NCI-H446 (cell line): ENCODE results near the gene TLR5.

Experiments used
- DNase-seq, 2 experiments: peaks; one replicate each; lab custom pipeline; 2025; lab: John Stamatoyannopoulos, UW

TLR5 gene

DNA sequence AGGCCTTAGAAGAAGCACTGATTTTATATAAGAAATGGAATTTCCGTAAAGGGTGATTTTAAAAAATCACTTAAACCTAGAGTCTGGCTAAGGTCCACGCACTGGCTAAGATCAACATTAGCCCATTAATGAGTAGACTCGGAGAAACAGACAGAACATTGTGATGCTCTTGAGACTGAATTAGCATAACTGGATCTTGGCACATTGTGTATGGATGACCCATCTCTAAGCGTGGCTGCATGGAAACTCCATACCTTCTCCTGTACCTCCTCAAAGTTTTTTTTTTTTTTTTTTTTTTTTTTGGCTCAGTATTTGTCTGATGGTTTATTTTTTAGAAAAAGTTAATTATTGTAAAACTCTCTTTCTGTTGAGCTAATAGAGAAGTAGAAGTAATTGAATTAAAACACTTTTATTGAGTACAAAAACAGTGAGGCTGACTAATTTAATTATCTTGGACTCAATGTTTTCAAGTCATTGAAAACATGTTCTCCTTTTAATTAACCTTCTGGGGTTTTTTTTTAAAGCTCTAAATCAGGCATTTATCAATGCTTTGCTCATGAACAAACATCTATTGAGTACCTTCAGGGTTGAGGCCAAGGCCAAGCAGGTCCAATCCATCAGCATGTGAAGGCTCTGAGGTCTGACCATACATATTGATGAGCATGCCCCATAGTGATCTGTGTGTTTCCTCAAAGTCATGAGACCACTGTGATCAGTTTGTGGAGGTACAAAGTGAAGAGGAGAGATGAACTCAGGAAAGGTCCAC, 74.0 kb downstream of the TLR5 start:
- no peak for DNase-seq

DNA sequence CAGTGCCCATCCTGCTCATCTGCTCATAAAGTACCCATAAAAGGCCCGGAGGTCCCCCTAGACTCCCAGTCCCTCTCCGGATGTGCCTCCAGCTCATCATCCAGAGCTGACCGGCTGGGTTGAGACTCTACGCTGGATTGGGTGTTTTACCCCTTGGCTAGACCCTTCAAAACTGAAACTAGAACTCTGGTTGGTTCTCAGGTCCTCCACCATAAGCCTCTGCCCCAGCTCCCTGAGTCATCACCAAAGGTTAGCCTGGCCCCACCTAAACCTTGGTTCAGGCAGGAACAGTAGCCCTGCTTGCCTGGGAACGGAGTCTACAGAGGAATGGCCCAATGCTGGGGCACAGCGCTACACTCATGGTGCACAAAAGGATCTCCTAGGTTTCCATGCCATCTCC, 75.1 kb downstream of the TLR5 start:
- no peak for DNase-seq

- DNase-seq = no peak
Observed at GRCh38 chr1:223066415-223066814, 76.6 kb downstream of the TLR5 start.

DNA sequence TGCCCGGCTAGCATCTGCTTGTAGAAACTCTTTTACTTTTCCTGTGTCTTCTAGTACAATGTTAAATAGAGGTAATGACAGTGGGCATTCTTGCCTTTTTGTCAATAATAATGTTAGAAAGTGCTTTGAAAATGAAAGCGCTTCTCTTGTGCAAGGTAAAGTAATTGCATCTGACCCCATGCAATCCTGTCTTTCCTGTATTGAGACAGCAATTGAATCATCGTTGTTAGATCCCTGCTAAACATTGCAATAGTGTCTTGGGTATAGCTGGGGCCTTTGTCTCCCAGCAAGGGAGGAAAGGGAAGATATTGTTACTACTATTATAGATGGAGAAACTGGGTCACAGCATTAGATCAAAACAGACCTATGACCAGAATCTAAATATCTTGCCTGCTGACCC, 80.9 kb downstream of the TLR5 start:
- no peak for DNase-seq

- no peak for DNase-seq
Observed at GRCh38 chr1:223059526-223059925, 83.5 kb downstream of the TLR5 start.
